Activated CD4-positive, alpha-beta T cell treated with anti-CD3 and anti-CD28 coated beads, Interleukin-2, amount 50 U/mL, for 1 hour (primary cell): Measurements from ENCODE around the gene CXorf58.
"Not testable (repeated sequence)": the region's sequence is repeated elsewhere in the genome, so short reads cannot be mapped to it uniquely, and the experiment has no call there.

ENCODE experiments used
- DNase-seq: peaks from one replicate; pipeline ENCODE4 v3.0.0-alpha.2; 2020

Gene CXorf58, protein sequence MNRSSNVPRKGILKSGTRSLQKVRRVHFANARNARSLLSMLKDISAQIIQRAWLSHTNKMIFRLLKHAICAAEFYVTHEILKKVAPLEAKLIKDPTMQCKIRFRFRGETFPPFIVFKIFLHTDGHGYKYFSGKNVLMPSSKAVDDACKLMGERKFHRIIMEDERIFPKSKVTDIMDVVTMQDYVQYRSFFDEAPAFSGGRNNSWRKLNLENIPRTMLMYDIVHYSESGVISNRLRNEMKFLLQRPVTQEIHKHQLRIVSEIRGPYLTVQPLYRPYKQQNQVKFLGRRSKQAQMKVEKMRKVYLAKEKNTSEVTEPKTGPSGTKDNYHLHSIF

GRCh38 chrX:23907498-23908218 is at the start of gene CXorf58, which contains the start of gene APOO:
CXorf58 (plus strand) TSS chrX:23908006; CDS start chrX:23910303, 2,297 bp downstream.
APOO (minus strand) TSS chrX:23907938; CDS start chrX:23907702, 236 bp downstream.
- peak; percentile 88 for DNase-seq

GRCh38 chrX:23859238-23859637 is 48.6 kb upstream of the CXorf58 start:
- DNase-seq, result not testable (repeated sequence)

- DNase-seq, result no peak
Measured at GRCh38 chrX:23861215-23861896, 46.5 kb upstream of the CXorf58 start.

DNA sequence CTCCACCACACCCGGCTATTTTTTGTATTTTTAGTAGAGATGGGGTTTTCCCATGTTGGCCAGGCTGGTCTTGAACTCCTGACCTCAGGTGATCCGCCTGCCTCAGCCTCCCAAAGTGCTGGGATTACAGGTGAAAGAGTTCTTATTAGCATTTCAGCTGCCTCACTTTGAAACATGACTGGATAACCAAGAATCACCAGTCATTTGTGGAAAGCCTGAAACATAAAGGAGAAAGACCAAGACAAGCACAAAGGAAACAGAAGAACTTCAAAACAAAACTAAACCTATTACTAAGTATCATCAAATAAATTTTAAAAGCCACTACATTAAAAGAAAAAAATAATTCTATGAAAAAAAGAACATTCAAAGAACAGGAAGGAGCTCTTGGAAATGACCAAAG is 45.9 kb upstream of the CXorf58 start:
- DNase-seq, result not testable (repeated sequence)

DNA sequence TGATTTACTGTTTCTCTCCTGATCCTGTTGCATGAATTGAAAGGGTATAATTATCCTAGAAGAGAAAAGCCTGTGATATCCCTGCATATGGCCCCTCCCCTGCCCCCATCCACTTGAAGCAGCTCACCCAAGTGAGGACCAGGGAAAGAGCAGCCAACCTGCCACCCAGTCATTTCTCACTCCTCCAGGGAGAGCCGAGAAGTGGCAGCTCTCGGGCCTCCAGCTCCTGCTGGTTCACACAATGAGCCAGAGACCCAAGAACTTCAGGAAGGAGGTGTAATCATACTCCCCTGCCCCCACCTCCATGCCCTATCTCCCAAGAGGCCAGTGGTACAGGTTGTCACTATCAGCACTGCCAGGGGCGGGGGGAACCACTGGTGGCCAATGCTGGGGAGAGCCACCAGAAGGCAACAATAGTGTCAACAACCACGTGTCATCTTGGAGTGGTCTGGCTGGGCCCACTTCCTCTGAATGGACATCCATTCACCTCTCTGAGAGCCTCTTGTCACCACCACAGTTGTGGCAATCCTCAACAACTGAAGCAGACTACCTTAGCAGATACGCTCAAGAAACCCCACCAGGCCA is 43.0 kb upstream of the CXorf58 start:
- no peak for DNase-seq

DNA sequence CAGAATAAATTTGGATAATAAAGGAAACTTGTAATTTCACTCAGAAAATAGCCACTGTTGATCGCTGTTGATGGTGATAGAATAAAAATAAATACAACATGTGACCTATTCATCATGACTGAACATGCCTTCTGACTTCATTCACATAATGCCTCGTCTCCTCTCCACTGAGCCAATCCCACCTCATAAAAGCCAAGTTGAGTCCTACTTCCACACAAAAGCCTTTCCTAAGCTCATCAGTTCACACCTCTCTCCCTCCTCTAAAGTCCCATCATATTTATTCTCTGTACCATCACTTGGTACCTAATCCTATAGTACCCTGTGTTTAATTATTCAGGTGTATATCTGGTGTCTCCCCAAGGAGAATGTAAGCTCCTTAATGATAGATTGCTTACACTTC is 37.8 kb upstream of the CXorf58 start:
- no peak for DNase-seq

DNA sequence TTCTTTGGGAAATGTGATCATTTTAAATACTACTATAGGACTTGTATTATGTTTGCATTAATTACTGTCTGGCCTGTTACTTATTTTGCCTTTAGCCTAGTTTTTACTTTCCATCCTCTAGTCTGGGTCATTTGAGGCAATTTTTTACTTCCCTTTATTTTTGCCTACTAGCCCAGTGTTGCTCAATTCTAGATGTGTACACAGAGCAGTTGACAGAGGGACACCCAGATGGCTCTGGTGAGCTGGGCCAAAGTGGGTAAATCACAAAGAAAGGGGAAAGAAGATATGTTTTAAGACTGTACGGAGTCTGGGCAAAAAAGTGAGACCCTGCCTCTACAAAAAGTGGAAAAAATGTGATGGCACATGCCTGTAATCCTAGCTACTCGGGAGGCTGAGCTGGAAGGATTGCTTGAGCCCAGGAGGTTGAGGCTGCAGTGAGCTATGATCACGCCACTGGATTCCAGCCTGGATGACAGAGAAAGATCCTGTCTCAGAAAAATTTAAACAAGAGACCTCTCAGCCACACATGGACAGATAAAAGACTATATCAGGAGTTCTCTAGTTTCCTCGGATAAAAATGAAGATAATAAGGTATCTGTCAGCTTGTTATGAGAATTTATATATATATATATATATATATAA is 35.8 kb upstream of the CXorf58 start:
- no peak for DNase-seq

- DNase-seq, result no peak
Measured at GRCh38 chrX:23879380-23880090, 28.3 kb upstream of the CXorf58 start.

DNA sequence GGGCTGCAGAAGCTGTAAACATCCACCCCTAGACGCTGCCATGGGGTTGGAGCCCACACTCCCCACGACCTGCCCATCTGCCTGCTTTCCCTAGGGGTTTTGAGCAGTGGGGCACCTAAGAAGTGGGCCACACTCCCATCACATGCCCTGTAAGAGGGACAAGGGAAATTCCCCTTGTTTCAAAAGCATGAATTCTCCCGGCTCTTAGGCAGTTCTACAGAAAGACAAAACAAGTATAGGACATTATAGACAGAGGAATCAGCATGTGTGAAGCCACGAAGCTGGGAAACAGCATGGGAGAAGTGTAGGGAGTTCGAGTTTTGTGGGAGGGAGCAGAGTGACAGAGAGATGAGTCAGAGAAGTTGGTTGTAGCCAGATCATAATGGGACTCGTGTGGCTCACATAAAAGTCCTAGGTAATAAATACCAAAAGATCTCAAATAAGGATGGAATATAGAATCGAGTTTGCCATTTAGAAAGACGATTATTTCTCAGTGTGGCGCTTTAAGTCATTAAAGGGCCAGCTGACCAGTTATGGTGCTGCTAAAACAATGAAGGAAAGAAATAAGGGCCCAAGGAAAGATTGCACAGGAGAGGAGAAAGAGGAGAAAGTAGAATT is 24.0 kb upstream of the CXorf58 start:
- DNase-seq, result no peak

DNA sequence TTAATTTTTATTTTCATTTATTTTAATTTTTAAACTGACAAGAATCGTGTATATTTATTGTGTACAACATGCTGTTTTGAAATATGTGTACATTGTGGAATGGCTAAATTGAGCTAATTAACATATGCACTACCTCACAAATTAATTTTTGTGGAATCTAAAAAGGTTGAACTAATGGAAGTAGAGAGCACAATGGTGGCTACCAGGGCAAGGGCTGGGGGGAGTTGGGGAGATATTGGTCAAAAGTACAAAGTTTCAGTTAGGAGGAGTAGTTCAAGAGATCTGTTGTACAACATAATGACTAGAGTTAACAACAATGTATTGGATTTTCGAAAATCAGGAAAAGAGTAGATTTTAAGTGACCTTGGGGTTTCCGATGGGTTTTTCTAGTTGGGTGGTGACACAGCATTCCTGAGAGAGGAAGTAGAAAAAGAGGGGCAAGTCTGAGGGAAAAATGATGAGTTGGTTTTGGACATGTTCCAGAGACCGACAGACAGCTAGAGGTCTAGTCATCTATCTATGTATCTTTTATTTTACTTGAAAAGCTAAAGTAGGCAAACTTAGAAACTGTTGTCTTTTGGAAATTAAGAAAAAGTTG is 23.3 kb upstream of the CXorf58 start:
- no peak for DNase-seq

- DNase-seq, result no peak
Measured at GRCh38 chrX:23885803-23886202, 22.0 kb upstream of the CXorf58 start.

DNA sequence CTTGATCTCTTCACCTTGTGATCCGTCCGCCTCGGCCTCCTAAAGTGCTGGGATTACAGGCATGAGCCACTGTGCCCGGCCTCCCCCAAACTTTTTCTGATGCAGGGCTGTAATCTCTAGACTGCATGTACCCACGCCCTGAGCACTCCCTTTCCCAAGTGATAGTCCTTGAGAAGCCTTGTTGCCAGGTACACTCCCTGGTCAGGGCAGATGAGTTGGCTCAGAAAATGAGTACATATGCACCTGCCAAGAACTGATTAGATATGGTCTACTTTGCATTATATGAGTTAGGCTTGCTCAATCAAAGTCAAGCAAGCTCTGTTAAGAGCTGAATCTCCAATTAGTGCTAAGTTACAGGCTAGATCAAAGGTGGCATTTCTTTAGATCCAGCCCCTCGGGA is 20.4 kb upstream of the CXorf58 start:
- DNase-seq, result no peak

DNA sequence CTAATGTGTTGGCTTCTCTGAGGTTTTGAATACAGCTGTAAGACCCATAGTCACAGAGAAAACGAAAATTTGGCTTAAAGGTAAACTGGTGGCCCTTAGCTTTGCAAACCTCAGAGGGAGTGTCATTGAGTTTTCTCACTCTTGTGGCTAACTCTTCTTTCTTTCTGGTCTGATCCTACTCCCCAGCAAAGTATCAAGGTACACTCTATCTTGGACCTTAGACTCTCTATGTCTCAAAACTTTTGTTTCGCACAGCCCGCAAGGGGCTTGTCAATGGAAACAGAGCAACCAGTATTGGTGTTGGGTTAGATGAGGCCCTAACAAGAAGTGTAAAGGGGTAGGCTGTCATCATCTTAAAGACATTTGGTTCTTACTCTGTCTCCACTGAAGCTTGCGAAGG is 19.9 kb upstream of the CXorf58 start:
- DNase-seq, result no peak

DNA sequence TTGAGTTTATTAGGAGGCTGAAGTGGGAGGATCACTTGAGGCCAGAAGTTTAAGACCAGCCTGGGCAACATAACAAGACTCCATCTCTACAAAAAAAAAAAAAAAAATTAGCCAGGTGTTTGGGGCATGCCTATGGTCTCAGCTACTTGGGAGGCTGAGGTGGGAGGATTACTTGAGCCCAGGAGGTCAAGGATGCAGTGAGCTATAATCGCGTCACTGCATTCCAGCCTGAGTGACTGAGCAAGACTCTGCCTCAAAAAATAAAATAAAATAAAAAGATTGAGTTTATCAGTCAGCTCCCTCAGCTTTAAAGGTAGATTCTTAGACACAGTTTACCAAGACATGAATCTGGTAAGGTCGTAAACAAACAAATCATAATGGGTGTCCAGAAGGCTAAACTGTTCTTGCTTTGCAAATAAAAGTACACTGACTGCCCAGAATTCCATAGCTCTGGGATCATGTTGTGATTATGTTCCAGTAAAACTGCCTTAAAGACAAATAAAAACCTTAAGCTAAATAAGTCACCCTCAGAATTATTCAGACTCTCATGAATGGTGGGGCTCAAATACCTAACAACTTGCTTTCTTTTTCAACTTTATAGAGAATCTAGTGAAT is 18.8 kb upstream of the CXorf58 start:
- DNase-seq, result no peak

DNA sequence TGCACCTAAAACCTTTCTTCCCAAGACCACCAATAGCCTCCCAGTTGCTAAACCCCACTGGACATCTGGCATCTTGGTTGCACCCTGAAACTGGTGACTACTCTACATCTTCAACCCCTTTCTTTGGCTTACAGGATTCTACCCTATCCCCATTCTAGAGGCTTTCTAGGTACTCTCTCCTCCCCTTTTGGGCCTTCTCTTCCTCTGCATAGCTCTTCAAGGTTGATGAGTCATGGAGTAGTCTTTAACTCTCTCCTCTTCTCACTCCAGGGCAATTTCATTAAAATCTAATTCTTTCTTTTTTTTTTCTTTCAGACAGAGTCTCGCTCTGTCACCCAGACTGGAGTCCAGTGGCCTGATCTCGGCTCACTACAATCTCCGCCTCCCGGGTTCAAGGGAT is 16.9 kb upstream of the CXorf58 start:
- DNase-seq, result no peak

DNA sequence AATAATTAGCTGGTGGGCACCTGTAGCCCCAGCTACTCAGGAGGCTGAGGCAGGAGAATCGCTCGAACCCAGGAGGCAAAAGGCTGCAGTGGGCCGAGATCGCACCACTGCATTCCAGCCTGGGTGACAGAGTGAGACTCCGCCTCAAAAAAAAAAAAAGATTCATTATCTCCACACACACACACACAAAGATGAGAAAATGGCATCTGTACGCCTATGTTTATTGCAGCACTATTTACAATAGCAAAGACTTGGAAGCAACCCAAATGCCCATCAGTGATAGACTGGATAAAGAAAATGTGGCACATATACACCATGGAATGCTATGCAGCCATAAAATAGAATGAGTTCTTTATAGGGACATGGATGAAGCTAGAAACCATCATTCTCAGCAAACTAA is 12.8 kb upstream of the CXorf58 start:
- DNase-seq, result not testable (repeated sequence)

DNA sequence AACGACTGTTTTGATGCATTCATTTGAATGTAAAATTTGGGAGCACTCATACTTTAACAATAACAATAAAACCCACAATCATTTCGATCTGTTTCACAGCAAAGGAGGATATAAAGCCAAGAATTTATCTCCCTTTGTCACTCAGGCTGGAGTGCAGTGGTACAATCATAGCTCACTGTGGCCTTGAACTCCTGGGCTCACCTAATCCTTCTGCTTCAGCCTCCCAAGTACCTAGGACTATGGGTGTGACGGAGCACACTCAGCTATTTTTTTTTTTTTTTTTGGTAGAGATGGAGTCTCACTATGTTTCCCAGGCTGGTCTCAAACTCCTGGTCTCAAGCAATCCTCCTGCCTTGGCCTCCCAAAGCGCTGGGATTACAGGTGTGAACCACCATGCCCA is 11.3 kb upstream of the CXorf58 start:
- not testable (repeated sequence) for DNase-seq

- DNase-seq, result no peak
Measured at GRCh38 chrX:23896981-23897380, 10.8 kb upstream of the CXorf58 start.

DNA sequence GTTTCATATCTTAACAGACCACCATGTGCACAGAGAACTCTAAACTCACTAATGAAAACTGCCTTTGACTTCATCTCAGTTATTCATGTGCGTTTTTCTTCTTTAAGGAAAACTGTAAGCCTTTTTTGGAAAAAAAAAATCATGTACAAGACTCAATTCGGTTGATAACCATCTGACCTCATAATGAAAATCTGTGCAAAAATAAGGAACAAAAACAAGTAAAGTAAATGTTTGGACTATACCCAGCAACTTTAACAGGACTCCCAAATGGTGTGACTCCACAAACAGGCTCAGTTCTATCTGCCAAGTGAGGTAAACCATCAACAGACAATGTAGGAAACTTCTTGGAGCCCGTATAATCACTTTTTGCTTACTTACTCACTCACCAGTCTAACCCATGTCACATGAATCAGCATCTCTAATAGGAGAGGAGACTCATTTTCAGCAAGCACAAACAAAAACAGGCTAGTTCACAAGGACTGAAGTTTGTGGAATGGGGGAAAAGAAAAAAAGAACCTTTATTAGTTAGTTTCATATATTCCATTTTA is 9.3 kb upstream of the CXorf58 start:
- DNase-seq, result no peak

DNA sequence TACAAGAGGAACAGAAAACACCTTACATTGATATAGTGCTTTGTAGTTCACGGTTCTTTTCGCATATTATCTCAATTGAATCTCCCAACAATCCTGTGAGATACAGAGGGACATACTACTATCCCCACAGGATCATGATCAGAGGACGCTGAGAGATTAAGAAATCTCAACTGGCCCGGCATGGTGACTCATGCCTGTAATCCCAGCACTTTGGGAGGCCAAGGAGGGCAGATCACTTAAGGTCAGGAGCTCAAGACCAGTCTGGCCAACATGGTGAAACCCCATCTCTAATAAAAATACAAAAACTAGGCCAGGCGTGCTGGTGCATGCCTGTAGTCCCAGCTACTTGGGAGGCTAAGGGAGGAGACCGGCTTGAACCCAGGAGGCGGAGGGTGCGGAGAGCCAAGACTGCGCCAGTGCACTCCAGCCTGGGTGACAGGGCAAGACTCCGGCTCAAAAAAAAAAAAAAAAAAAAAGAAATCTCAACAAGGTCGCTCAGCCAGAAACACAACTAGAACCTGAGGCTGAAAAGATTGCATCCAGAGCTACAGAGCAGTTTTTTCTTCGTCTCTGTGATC is 7.5 kb upstream of the CXorf58 start:
- DNase-seq, result no peak
